ENCODE results near the gene MBNL1. TPM values are rescaled to one million over a fixed set of nuclear protein-coding genes. Genes with fewer than 3 reads are reported as not detected.

MBNL1 gene
- total RNA-seq, 1 donor from 2014 or later: 210 TPM

- no peak for DNase-seq
Observed at GRCh38 chr3:152491922-152492321, 223.2 kb downstream of the MBNL1 start.

DNA sequence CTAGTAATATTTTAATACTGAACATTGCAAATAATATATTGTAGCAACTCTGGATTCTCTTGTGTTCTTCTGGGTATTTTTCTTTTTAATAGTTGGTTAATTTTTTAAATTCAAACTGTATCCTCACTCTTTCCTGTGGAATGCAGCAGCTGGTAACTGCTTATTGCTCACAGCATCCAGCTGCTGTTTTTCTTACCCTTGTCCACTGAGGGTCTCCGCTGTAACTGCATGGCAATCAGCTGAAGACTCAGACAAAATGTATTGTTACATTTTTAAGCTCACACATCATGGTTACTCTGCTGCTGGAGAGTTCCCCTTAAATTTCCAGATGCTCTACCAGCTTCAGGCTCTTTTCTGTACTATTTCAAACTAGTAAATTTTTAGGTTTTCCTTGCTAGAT is 227.6 kb downstream of the MBNL1 start:
- no peak for DNase-seq

DNA sequence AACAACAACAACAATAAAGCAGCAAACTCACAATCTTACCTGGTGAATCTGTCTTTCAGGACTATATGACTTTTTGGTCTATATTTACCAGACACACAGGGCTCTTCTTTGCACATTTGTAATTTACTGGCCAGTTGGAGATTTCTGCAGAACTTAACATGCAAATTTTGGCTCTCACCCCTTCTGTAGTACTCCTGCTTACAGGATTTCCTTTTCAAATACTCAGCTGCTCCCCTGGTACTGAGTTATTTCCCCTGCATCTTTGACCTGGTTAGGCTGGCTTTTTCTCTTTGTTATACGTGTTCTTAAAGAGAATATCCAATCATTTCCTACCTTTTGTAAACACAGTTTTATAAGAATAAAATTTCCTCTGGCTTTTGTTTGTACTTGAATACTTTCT is 228.0 kb downstream of the MBNL1 start:
- DNase-seq: no peak

DNA sequence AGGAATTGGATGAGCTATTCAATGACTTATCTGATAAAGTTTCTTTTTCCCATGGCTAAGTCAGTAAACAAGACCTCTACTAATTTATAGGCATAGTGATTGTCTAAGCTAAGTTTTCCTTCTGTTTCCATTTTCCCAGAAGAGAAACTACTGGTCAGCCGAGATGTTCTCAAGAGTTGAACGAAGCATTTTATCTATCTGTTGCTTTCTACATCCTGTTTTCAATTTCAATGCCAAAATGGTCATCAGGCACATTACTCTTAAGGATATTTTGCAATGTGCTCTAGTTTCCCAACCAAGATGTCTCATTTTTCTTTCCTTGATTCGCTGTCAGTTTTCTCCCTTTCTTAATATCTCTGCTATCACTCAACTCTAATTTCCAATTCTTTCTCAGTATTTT is 228.7 kb downstream of the MBNL1 start:
- DNase-seq: no peak

DNA sequence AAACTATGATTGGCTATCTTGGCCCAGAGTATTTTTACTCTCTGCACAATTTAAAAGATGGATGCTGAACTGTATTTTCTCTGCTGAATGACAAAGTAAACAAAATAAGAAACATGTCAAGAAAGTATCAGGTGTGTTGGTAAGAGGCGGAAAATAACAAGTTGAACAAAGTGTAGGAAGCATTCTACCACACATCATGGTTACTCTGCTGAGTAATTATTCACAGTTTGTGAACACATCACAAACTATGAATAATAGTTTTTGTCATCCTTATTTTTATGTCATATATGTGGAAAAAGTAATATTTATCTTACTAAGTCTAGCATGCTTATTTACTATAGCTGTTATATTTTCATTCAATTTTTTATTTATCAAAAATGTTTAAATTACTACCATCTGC is 229.2 kb downstream of the MBNL1 start:
- DNase-seq: no peak

DNA sequence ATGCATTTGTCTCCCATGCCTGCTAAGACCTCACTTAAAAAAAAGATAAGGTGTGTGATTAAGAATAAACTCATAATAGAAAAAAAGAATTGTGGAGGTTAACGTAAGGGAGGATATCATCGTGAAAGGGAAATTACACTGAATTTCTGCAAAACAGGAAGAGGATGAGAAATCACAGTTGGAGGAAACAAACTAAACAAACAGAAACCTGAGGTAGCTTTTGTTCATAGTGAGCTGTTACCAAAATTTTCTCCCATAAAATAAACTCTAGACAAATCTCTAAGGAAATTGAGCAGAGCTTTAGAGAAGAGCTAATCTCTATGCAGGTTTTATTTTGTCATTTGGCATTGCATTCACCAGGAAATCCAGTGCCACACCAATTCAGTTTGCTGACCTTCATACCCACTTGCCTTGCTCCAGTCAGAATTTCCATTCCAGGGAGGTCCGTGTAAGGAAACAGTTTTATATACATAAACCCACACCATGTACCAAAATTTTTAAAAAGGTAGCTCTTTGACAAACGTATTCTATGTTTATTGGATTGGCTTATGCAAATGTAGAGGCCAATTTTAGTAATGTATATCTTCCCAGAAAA is 231.2 kb downstream of the MBNL1 start:
- no peak for DNase-seq

- DNase-seq: no peak
Observed at GRCh38 chr3:152505926-152506325, 237.2 kb downstream of the MBNL1 start.

- DNase-seq: peak; percentile 34
Observed at GRCh38 chr3:152508705-152509104, 240.0 kb downstream of the MBNL1 start.

GRCh38 chr3:152511904-152512303 is 243.2 kb downstream of the MBNL1 start:
- no peak for DNase-seq

DNA sequence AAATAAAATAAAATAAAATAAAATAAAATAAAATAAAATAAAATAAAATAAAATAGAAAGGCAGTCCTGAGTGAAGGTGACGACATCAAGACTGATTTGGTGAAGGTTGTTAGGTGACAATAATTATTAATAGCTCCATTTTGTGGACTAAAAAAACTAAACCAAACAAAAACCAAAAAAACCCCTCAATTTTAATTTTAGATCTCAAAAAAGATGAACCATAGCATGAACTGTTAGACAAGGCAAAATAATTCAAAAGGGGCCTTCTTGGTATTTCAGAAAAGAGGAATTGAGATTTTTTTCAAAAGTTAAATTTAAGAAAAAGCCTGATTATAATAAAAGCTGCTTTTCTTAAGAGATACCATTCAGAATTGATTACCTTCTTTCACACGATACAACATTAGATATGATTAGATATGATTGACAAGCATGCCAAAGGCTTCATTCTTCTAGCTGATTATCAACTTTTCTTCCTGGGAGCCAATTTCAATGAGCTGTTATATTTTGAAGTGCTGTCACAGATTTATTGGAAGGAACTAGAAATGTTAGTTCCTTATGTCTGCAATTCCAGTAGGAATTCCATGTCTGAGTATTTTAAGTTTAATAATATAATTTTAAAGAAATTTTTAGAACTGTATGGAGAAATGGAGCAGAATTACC is 244.7 kb downstream of the MBNL1 start:
- DNase-seq: no peak

Small RNA genes within 50 kb of the gene (small RNA-seq; reads per million reads assigned to genes)
- gene RF00019 (ENCODE audit: low replicate concordance): not detected
